SK-MEL-5 (cell line): Measurements from ENCODE around the gene NKIRAS2. TPM values are rescaled to one million over a fixed set of nuclear protein-coding genes. Genes with fewer than 3 reads are reported as not detected.

Experiments used
- DNase-seq: peaks from one replicate; pipeline ENCODE4 v3.0.0-alpha.2; 2016; ENCODE audit warnings: low read depth, low spot score
- in situ Hi-C: cut with HindIII; loops from 2 replicates; pipeline ENCODE4 v1.10.0; 2016; ENCODE audit warnings: low sequenced_read_pairs, high pct_unique_total_duplicates, low pct_unique_long_range_greater_than_20kb
- polyA plus RNA-seq, 2 experiments: library from polyadenylated mRNA; depleted of rRNA; stranded (reverse); fragments of >200 nt; gene quantifications; 2 replicates each; pipeline ENCODE4 v1.2.3, GENCODE V29; 2015
- total RNA-seq: library from RNA; depleted of rRNA; stranded (reverse); fragments of >200 nt; shearing (Covaris generic); gene quantifications from 2 replicates; pipeline ENCODE4 v1.2.3, GENCODE V29; 2014; rRNA removed

The NKIRAS2 gene
- total RNA-seq, result 25.8 and 32.6 TPM in 2 replicates
- polyA plus RNA-seq (2015; cell fraction: cytosol; rRNA removed), result 79.9 and 94.6 TPM in 2 replicates
- 39.8 and 41.1 TPM in 2 replicates for polyA plus RNA-seq (2015; cell fraction: nucleus; rRNA removed)

- in situ Hi-C loops, result no loop called here
- DNase-seq, result peak; percentile 91
Observed at GRCh38 chr17:42019509-42020404, at the start of gene NKIRAS2. TSS of gene NKIRAS2 (plus strand) at chr17:42020090. CDS start at chr17:42021578, 1,488 bp downstream.

GRCh38 chr17:41970901-41971331 is 49.0 kb upstream of the NKIRAS2 start:
- in situ Hi-C loops, result no loop called here
- DNase-seq, result no peak

GRCh38 chr17:41971721-41972523 is 48.0 kb upstream of the NKIRAS2 start:
- DNase-seq, result no peak
- in situ Hi-C loops, result no loop called here

GRCh38 chr17:41972571-41973407 is 47.1 kb upstream of the NKIRAS2 start:
- in situ Hi-C loops, result no loop called here
- DNase-seq, result no peak

GRCh38 chr17:41973408-41973811 is 46.5 kb upstream of the NKIRAS2 start:
- DNase-seq, result no peak
- in situ Hi-C loops, result no loop called here

- no peak for DNase-seq
- in situ Hi-C loops, result no loop called here
Observed at GRCh38 chr17:41974031-41974430, 45.9 kb upstream of the NKIRAS2 start.

- no peak for DNase-seq
- in situ Hi-C loops, result no loop called here
Observed at GRCh38 chr17:41974658-41975057, 45.2 kb upstream of the NKIRAS2 start.

GRCh38 chr17:41975099-41976083 is 44.5 kb upstream of the NKIRAS2 start:
- in situ Hi-C loops, result no loop called here
- DNase-seq, result no peak

- in situ Hi-C loops, result no loop called here
- no peak for DNase-seq
Observed at GRCh38 chr17:41976142-41976768, 43.6 kb upstream of the NKIRAS2 start.

GRCh38 chr17:41977991-41978390 is 41.9 kb upstream of the NKIRAS2 start:
- DNase-seq, result no peak
- in situ Hi-C loops, result no loop called here

GRCh38 chr17:41982026-41982760 is 37.7 kb upstream of the NKIRAS2 start:
- DNase-seq, result no peak
- in situ Hi-C loops, result no loop called here

- in situ Hi-C loops, result no loop called here
- no peak for DNase-seq
Observed at GRCh38 chr17:41984454-41984853, 35.4 kb upstream of the NKIRAS2 start.

- in situ Hi-C loops, result no loop called here
- no peak for DNase-seq
Observed at GRCh38 chr17:41985919-41986318, 34.0 kb upstream of the NKIRAS2 start.

- DNase-seq, result no peak
- in situ Hi-C loops, result no loop called here
Observed at GRCh38 chr17:41986634-41987033, 33.3 kb upstream of the NKIRAS2 start.

GRCh38 chr17:41987642-41988041 is 32.2 kb upstream of the NKIRAS2 start:
- in situ Hi-C loops, result no loop called here
- no peak for DNase-seq
